ENCODE results near the gene CALHM3. TPM values are rescaled to one million over a fixed set of nuclear protein-coding genes. Genes with fewer than 3 reads are reported as not detected.

CALHM3 gene
- polyA plus RNA-seq, 1 of the 3 experiments (the other 2 are of a cell fraction) = not detected

- Histone ChIP-seq H3K4me2 (no peak overlapping the region), H3K36me3 (replicated peaks in 1 of 2; ENCODE audit: control insufficient read depth in 1 of 2, insufficient read depth in 2 of 2, low read length in 1 of 2) (peaks cover 74 to 78% of the 10 kb centered on the region in 2 experiments), H3K9ac (no peak overlapping the region), H3K27me3 (ENCODE audit: insufficient read depth) (no peaks in the 10 kb centered on the region), H3K4me3 (ENCODE audit: low read depth in 2 of 2, low read length in 1 of 2) (no peak overlapping the region), H3F3A (replicated peaks; ENCODE audit: insufficient read depth) (no peaks in the 10 kb centered on the region), H3K9me3 (no peaks in the 10 kb centered on the region), H3K4me1 (ENCODE audit: control insufficient read depth in 1 of 2, insufficient read depth in 2 of 2, low read depth in 1 of 2, low read length in 1 of 2) (no peaks in the 10 kb centered on the region), H3K9me2 (no peaks in the 10 kb centered on the region), H4K20me1 (ENCODE audit: insufficient read depth) (no peaks in the 10 kb centered on the region), H3K27ac (ENCODE audit: low read depth in 2 of 2, low read length in 1 of 2) (no peak overlapping the region), H3K79me2 (ENCODE audit: insufficient read depth) (no peaks in the 10 kb centered on the region), H2AFZ (ENCODE audit: low read depth) (no peak overlapping the region)
- TF ChIP-seq YY1 (IDR thresholded peaks at IDR 0.05; ENCODE audit: low read depth) (no peak), FOXM1 (IDR thresholded peaks at IDR 0.05; ENCODE audit: low read depth) (no peak), TAF1 (IDR thresholded peaks at IDR 0.05; ENCODE audit: borderline replicate concordance, low read depth, low read length) (no peak)
- WGBS (ENCODE audit: low lambda C conversion rate) = 86% methylated on average over 8 of the region's 8 CpGs
- DNase-seq = no peak
- ChIA-PET POLR2A (no interaction called here), CTCF (interaction anchor here (0.9 to 1.8 kb wide), 4 partner anchors 10 to 132 kb away, joined by 3 to 8 read pairs (median 3); no protein-coding TSS in a partner anchor)
Observed at GRCh38 chr10:103431902-103432301, 47.1 kb downstream of the CALHM3 start.

- 97% methylated on average over 5 of the region's 5 CpGs for WGBS (ENCODE audit: low lambda C conversion rate)
Observed at GRCh38 chr10:103429647-103430046, 49.4 kb downstream of the CALHM3 start.

More at GRCh38 chr10:103429647-103430046, 49.4 kb downstream of the CALHM3 start:
- Histone ChIP-seq H3K4me2 (no peak overlapping the region), H3K27ac (ENCODE audit: low read depth in 2 of 2, low read length in 1 of 2) (no peak overlapping the region), H3K9me3 (no peaks in the 10 kb centered on the region), H3K9me2 (no peaks in the 10 kb centered on the region), H3K27me3 (ENCODE audit: insufficient read depth) (no peaks in the 10 kb centered on the region), H4K20me1 (ENCODE audit: insufficient read depth) (no peaks in the 10 kb centered on the region), H3K4me3 (ENCODE audit: low read depth in 2 of 2, low read length in 1 of 2) (no peak overlapping the region), H3K4me1 (ENCODE audit: control insufficient read depth in 1 of 2, insufficient read depth in 2 of 2, low read depth in 1 of 2, low read length in 1 of 2) (no peaks in the 10 kb centered on the region), H3K9ac (no peak overlapping the region), H2AFZ (ENCODE audit: low read depth) (no peak overlapping the region), H3K36me3 (replicated peaks in 1 of 2; ENCODE audit: control insufficient read depth in 1 of 2, insufficient read depth in 2 of 2, low read length in 1 of 2) (peaks cover 75 to 76% of the 10 kb centered on the region in 2 experiments), H3F3A (replicated peaks; ENCODE audit: insufficient read depth) (no peaks in the 10 kb centered on the region), H3K79me2 (ENCODE audit: insufficient read depth) (no peaks in the 10 kb centered on the region)
- ChIA-PET POLR2A (no interaction called here), CTCF (no interaction called here)
- no peak for TF ChIP-seq NRF1 (IDR thresholded peaks at IDR 0.05; ENCODE audit: low read depth, low read length)
- no peak for TF ChIP-seq REST (IDR thresholded peaks at IDR 0.05; ENCODE audit: low read depth, low read length)
- TF ChIP-seq FOXJ3 (CRISPR knock-in tag; IDR thresholded peaks at IDR 0.05) = no peak
- no peak for DNase-seq
